GM12874 (cell line): ENCODE data around the gene RECQL5.

ENCODE experiments used
- CTCF ChIP-seq: IDR thresholded peaks from 2 replicates; pipeline ENCODE4 v1.5.1; 2011; ENCODE audit warnings: low read depth, mild to moderate bottlenecking, control low read depth, low read length, moderate library complexity; ENCODE audit not compliant: insufficient read depth

The RECQL5 gene

GRCh38 chr17:75602644-75603043 is 64.3 kb downstream of the RECQL5 start:
- TF ChIP-seq CTCF = no peak

GRCh38 chr17:75601057-75601987 is 65.6 kb downstream of the RECQL5 start:
- TF ChIP-seq CTCF = peak; percentile 97

- TF ChIP-seq CTCF = no peak
These were observed 70.5 kb downstream of the RECQL5 start for GRCh38 chr17:75596320-75597087.

GRCh38 chr17:75595920-75596313 is 71.0 kb downstream of the RECQL5 start:
- no peak for TF ChIP-seq CTCF

- TF ChIP-seq CTCF = no peak
These were observed 71.6 kb downstream of the RECQL5 start for GRCh38 chr17:75595284-75595919.

GRCh38 chr17:75594499-75595283 is 72.3 kb downstream of the RECQL5 start:
- no peak for TF ChIP-seq CTCF
